Nephron (organoid): ENCODE measurements around the gene CUZD1.

ENCODE experiments used
- H3K27ac Mint-ChIP-seq, 3 experiments: 2 replicates each; pipeline ENCODE4 v1.8.0; 2020; ENCODE audit warnings: mixed read lengths in 3 of 3, mild to moderate bottlenecking in 2 of 3, moderate library complexity in 1 of 3
- H3K27me3 Mint-ChIP-seq: 2 replicates; pipeline ENCODE4 v1.8.0; 2021; ENCODE audit warnings: low read depth, mild to moderate bottlenecking, moderate library complexity, mixed read lengths
- H3K36me3 Mint-ChIP-seq: 2 replicates; pipeline ENCODE4 v1.8.0; 2020; ENCODE audit warnings: low read depth, mixed read lengths
- H3K4me1 Mint-ChIP-seq: 2 replicates; pipeline ENCODE4 v1.8.0; 2020; ENCODE audit warnings: mixed read lengths
- H3K4me3 Mint-ChIP-seq, 3 experiments: 2 replicates each; pipeline ENCODE4 v1.8.0; 2020; ENCODE audit warnings: mild to moderate bottlenecking in 3 of 3, mixed read lengths in 3 of 3, moderate library complexity in 2 of 3
- H3K9me3 Mint-ChIP-seq: 2 replicates; pipeline ENCODE4 v1.8.0; 2020; ENCODE audit warnings: mixed read lengths
- TF ChIP-seq, protein P1 (sequence below), 3 experiments: fragments of 200-600 bp; sonication (generic); IDR thresholded peaks; one replicate each; pipeline ENCODE4 v1.5.0; 2021; ENCODE audit warnings: antibody characterized with exemption in 3 of 3; ENCODE audit not compliant: unreplicated experiment in 3 of 3

CUZD1 gene

DNA sequence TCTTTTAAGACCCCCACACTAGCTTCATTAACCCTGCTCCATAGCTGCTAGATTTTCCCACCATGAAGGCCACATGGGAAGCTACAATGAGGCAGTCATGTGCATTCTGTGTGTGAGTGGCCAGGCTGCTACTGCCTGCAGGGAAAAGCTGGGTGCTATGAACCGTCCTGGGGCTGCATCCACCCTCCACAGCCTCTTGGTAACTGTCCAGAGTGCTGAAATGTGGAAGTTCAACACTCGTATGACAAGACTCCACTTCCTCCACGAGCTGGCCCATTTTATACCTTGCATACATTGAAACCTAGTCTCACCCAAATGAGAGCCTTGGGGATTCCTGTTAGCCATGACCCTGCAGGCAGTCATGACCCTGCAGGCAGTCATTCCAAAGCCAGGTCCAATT, 59.4 kb downstream of the CUZD1 start:
- peaks cover 9% of the 10 kb centered on the region for H3K27me3 Mint-ChIP-seq
- H3K4me3 Mint-ChIP-seq, result no peak overlapping the region
- no peaks in the 10 kb centered on the region for H3K4me1 Mint-ChIP-seq
- no peaks in the 10 kb centered on the region for H3K36me3 Mint-ChIP-seq
- H3K9me3 Mint-ChIP-seq, result peaks cover 3% of the 10 kb centered on the region
- TF ChIP-seq, protein P1, sequence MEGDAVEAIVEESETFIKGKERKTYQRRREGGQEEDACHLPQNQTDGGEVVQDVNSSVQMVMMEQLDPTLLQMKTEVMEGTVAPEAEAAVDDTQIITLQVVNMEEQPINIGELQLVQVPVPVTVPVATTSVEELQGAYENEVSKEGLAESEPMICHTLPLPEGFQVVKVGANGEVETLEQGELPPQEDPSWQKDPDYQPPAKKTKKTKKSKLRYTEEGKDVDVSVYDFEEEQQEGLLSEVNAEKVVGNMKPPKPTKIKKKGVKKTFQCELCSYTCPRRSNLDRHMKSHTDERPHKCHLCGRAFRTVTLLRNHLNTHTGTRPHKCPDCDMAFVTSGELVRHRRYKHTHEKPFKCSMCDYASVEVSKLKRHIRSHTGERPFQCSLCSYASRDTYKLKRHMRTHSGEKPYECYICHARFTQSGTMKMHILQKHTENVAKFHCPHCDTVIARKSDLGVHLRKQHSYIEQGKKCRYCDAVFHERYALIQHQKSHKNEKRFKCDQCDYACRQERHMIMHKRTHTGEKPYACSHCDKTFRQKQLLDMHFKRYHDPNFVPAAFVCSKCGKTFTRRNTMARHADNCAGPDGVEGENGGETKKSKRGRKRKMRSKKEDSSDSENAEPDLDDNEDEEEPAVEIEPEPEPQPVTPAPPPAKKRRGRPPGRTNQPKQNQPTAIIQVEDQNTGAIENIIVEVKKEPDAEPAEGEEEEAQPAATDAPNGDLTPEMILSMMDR (IDR thresholded peaks at IDR 0.05; ENCODE audit: unreplicated experiment in 3 of 3), result no peak
- H3K27ac Mint-ChIP-seq, result no peak overlapping the region

DNA sequence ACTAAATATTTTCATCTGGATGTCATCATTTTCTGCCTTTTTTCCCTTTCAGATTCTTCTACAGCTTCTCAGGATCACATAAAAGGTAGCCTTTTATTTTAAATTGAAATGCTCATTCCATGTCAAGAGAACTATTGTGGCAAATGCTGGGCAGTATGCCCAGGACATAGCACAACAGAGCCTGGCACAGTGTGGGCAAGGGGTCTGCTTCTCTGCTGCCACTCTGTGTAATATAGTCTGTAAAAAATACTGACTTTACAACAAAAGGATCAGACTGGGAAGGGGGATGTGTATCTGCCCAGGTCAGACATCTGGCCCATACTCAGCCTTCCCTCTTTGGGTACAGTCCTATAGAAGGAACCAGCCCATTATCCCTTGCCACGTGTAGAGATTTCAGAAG, 62.7 kb downstream of the CUZD1 start:
- H3K4me1 Mint-ChIP-seq, result no peaks in the 10 kb centered on the region
- TF ChIP-seq, protein P1 (IDR thresholded peaks at IDR 0.05; ENCODE audit: unreplicated experiment in 3 of 3), result no peak
- peaks cover 3% of the 10 kb centered on the region for H3K9me3 Mint-ChIP-seq
- peaks cover 14% of the 10 kb centered on the region for H3K27me3 Mint-ChIP-seq
- no peak overlapping the region for H3K27ac Mint-ChIP-seq
- no peak overlapping the region for H3K4me3 Mint-ChIP-seq
- no peaks in the 10 kb centered on the region for H3K36me3 Mint-ChIP-seq
